HG02852 (cell line): ENCODE measurements around the gene CFAP54.

Source experiments
- ATAC-seq: cut with Tn5 transposase; IDR thresholded peaks from one replicate; pipeline ENCODE4 v1.9.1; 2021; ENCODE audit warnings: mild to moderate bottlenecking, moderate library complexity; ENCODE audit not compliant: unreplicated experiment

CFAP54 gene

DNA sequence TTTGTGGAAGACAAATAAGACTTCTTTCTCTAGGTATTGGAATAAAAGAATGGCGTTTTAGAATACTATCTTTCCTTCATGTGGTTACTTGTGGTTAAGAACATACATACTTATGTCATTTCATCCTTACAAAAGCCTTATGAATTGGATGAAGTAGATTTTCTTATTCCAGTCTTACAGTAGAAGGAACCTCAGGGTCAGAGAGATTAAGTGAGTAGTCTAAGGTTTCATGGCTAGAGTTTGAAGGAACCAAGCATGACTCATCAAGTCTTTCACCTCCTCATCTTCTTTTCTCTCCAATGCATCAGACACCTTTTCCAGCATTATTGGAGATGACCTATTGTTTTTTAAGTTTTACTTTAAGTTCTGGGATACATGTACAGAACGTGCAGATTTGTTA lies 324.8 kb downstream of the CFAP54 start:
- ATAC-seq = no peak

DNA sequence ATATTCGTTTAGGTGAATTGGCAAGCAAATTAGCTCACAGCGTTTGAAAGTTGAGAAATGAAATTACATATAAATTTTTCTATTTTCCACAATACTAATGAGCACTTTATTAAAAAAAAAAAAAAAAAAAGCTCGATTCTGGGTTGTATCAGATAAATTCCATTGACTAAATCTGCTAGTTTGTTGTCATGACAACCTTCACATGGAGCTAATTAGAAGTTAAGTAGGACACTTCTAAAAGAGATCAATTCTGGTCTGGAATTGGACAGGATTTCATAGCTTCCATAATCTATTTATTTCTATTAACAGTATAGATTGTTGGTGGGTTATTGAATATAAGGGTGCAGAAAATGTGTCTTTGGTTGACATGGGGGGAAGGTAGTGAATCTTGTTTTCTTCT lies 332.2 kb downstream of the CFAP54 start:
- no peak for ATAC-seq

DNA sequence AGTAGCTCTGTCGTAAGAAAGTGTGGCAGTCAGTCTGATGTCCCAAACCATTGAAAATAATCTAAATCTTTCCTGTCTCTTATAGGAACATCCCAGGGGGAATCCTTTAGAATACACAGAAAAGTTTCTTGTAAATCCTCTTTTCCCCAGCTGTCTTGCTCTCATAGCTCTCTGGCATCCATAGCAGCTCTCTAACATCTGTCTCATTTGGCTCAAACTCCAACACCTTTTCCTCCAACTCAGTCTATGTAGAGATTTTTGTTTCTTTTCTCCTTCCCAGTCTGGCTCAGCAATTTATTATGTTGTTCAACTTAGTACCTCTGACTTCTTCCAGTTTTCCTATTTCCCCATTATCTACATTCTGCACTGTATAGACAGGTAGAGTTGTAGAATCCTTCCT lies 333.3 kb downstream of the CFAP54 start:
- no peak for ATAC-seq

DNA sequence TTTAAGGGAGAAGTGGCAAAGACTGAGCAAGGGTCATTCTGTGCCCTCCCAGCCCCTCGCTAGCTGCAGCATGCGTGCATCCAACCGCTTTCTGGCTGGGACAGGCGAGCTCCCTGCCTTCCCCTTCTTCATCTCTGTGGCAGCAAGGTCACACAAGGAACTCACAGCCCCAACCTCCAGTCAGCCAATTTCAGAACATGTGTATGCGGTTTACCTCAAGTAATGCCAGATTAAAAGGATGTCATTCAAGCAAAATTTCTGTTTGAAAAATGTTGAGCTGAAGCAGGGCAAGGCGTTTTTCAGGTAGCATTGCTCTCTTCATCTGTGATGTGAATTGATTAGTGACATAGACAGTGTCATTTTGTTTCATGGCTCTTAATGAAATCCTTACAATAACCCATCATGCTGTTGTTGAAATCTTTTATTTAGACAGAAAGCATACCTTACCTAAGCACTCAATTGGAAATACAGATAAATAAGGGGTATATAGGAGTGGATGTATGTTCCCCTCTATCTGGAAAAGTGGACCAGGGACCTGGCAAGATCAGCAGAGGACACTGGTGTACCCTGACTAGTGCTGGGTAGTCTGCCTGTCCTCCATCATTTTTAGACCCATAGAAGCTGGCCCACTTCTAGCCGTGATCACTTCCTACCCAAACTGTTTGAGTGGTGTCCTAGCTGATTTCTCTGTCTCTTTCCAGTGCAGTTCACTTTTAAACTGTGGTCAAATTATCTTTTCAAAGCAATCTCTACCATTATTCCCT lies 334.9 kb downstream of the CFAP54 start:
- ATAC-seq = no peak

DNA sequence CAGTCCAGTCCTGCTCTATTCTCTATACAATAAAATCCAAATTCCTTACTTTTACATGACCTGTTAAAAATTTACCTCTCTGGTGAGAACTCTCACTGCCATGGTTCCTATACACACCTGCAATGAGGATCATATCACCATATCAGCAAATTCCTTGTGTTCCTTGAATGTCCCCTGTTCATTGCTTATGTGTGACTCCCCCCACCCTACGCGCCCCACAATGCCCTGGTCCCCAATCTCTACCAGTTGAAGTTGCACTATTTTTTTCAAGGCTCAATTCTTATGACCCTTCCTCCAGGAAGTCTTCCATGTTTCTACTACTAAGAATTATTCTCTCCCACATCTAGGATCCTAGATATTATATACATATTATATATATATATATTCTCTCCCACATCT lies 335.5 kb downstream of the CFAP54 start:
- ATAC-seq = no peak

DNA sequence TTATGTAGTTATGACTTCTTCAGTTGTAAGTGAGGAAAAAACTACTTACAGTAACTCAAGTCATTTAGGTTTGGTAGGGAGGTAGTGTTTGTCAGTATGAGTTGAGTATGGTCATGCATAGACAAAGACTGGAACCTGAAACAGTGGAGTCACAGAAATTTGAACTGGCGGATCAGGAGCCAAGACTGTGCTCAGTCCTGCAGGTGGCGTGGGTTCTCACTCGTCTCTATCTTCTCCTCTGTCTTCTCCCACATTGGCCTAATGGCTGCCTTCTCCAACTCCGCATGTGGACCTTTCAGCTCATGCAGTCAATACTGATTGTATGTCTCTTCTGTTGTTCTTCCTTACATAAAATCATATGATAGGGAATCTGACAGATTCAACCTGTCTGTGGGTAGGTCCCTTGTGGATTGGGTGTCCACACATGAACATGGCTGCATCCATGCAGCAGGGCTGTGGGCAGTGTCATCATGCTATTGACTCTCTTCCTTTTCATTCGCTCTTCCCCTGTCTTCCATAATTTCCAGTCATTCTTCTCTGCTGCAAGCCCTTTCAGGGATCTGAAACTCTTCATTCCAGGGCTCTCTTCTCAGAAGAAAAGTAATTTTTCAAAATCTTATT lies 338.9 kb downstream of the CFAP54 start:
- ATAC-seq = no peak

DNA sequence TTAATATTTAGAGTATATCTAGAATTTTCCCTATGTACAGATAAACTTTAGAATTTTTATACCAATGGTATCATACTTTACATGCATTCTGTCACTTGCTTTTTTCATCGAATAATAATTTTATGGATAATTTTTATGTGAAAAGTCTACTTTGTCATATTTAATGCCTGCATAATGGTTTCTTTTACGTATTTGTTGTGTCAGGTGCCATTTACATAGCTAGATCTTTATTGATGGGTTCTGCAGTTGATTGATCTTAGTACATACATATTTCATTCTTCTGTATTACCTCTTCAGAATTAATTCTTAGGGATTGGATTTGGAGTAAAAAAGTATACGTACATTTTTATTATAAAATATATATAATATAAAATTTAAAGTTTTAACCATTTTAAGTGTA lies 340.0 kb downstream of the CFAP54 start:
- no peak for ATAC-seq

DNA sequence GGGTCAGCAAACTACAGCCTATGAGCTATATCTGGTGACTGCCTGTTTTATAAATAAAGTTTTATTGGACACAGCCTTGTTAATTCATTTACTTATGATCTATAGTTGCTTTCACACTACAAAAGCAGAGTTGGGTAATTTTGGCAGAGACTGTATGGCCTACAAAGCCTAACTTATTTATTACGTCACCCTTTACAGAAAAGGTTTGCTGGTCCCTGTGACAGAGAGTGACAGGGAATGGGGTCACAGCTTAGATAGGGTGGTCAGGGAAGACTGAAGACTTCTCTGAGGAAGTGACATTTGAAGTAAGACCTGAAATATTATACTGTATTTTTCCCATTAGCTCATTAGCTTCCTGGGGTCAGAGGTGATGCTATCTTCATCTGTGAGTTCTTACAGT lies 342.0 kb downstream of the CFAP54 start:
- no peak for ATAC-seq

DNA sequence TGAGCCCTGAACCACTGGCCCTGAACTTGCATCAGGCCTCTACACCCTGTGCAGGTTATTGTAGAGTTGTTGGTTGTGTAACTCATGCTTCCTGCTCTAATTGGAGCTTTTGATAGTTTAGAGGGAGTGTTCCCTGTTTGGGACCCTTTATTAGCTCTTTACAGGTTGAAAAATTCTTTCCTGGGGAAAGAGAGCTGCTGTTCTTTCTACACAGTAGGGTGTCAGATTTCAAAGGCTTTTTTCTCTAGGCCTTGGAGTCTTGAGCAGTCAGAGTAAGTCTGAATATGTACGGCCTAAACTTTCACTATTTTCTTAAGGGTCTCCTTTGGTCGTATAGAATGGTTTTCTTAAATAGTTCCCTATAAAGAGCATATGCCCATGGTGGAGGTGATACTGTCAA lies 356.9 kb downstream of the CFAP54 start:
- ATAC-seq = no peak

DNA sequence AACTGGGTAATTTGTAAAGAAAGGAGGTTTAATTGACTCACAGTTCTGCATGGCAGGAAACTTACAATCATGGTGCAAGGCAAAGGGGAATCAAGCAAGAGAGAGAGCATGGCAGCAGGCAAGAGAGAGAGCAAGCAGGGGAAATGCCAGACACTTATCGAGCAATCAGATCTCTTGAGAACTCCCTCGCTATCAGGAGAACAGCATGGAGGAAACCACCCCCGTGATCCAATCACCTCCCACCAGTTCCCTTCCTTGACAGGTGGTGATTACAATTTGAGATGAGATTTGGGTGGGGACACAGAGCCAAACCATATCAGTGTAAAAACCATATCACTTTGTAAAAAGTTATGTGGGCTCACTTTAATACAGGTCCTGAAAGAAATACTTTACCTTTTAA lies 361.3 kb downstream of the CFAP54 start:
- ATAC-seq = no peak

DNA sequence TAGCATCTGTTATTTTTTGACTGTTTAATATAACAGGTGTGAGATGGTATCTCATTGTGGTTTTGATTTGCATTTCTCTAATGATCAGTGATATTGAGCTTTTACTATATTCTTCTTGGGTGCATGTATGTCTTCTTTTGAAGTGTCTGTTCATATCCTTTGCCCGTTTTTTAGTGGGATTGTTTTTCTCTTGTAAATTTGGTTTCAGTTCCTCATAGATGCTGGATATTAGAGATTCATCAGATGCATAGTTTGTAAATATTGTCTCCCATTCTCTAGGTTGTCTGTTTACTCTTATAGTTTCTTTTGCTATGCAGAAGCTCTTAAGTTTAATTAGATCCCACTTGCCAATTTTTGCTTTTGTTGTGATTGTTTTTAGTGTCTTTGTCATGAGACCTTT lies 368.8 kb downstream of the CFAP54 start:
- ATAC-seq = no peak

DNA sequence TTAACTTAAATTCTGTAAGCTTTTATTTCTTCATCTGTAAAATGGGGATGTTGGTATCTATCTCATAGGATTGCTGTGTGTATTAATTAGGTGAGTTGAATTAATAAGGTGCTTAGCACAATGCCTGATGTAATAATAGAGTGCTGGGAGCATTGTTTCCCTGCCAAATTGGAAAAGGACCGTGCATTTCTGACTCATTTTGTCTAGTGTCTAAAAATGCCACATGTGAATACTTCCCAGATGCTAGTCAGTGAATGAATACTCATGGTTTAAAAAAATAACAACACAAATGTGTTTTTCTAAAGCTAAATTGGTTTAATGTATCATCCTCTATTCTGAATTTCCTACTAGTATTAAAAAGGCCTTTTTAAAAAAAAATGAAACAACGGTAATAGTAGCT lies 372.3 kb downstream of the CFAP54 start:
- no peak for ATAC-seq

DNA sequence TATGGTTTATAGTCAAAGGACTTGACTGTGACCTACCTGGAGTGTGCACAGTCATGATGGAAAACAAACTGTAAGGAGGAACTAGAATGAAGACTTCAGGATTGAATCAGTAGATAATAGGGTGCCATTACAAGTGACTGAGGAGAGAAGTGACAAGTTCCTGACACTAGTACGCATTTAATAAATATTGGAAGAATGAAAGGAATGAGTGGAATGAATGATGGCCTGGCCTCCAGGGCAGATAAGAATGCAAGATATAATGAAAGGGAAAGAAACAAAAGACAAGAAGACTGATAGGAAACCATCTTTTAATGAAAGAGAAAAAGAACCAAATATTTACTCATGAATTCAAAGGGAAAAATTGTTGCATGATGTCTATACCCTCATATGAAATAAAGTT lies 372.9 kb downstream of the CFAP54 start:
- ATAC-seq = no peak

DNA sequence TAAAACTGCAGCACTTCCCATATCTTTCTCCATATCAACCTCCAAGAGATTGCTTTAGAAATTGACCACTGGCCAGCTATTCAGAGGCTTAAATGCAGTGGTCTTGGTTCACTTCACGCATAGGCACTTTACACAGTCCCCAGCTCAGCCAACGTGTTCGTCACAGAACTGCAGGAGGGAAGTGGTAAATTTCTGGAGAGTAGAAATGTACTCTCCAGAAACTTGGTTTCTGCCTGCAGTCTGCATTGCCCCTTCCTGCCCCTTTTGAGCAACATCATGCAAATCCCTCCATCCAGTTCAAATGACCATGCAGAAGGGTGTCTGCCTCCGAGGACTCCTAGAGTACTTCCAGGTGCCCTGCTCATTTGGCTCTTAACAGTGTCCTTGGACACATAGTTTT lies 375.0 kb downstream of the CFAP54 start:
- no peak for ATAC-seq

DNA sequence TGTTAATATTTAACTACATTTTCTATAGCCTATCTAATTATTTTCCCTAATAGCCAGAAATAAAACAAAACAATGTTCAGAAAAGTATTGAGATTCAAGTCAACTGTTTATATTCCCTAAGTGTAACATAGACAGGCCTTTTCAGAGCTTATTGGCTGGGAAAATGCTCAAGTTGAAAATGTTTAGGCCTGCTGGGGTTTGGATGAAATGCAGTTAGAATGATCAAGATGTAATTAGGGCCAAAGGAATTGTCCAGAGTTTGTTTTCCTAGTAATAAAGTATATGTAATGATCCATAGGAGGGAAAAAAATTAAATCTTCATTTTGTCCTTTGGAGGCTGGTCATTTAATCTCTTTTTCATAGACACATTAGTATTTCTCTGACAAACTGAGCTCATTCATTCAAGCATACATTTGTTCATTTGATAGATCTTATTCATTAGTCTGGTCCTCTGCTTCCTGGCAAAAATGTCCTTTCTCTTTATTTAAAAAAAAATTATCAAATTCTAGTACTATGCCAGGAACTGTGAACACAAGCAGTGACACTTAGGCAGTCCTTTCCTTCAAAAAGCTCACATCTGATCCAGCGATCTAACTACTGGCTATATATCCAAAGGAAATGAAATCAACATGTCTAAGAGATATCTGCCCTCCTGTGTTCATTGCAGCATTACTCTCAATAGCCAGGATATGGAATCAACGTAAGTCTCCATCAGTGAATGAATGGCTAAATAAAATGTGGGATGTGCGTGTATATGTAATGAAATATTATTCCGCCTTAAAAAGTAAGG lies 377.6 kb downstream of the CFAP54 start:
- ATAC-seq = no peak

DNA sequence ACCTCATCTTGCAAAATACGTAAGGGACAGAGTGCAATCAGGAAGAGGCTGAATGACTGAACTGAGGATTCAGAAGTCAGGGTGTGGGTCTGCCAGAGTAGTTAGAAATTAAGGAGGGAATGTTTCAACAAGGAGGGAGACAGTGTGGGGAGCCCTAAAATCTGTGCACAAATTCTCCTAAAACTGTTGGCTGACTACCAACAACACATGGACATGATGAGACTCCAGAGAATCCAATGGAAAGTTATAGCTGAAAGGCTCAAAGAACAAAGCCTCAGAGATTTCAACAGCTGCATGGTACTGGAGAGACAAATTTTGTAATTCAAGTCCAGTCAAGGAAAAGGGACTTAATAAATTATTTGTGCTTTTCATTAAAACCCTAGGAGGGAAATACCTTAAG lies 381.6 kb downstream of the CFAP54 start:
- no peak for ATAC-seq

DNA sequence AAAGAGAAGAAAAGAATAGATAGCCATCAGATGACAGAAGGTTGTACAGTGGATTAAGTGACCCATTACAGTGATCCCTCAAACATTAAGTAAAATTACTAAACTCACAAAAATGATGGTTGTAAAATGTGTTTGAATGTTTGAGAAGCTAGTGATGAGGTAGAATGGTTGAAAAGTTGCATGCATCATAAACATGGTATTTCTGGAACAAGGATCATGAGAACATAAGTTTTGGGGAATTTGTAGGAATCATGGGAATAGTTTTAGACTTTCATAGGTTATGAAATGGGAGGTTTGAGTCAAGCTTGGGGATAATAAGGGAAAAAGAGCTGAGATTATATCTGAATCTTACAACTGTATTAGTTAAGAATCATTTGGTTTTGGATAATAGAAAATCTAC lies 383.6 kb downstream of the CFAP54 start:
- ATAC-seq = no peak

DNA sequence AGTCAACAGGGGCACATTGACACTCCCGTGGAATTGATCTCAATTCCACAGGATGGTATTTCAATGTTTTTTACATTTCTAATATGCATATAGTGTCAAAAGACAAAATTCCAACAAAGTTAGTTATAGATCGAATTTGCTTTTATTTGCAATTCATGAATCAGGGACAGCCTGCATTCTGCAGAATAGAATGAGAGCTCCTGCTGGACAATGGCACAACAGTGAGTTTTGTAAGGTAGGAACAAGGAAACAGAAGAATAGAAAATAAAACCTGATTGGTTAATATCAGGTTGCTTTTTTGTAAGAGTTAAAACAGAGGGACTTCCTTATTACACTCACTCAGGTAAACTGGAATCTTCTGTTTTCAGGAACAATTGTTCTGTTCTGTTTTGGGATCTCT lies 384.8 kb downstream of the CFAP54 start:
- no peak for ATAC-seq

DNA sequence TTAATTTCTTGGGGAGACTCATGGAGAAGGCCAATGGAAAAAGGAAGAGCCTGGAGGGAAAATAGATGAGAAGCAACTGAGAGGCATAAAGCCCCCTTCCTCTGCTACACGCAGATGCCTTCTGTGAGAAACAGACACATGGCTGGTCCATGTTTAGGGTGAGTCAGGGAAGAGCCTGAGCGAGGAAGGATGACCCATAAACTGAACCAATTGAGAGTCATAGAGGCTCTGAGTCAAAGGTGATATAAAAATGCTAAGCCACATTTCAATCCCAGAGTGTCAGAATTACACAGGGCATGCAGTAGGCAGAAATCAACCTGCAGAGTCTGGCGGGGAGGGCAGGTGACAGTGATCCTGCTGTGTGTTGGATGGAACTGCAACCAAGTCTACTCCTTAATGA lies 387.6 kb downstream of the CFAP54 start:
- ATAC-seq = no peak

DNA sequence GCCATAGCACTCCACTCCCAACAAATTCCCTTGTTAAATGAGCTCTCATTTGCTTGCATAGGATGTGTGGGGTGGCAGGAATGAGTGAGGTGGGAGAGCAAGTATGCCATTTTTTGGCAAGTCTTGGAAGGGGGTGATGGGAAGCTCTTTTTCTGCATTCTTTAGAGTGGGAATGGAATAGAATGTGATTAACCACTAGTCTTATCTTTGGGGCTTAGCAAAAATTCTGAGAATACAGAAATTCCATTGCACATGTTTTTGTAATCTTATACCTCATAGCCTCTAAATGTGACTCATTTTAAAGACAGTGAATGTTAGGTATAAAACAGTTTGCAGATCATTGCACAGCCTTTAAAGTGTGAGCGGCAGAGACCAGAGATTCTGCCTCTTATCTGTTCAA lies 389.3 kb downstream of the CFAP54 start:
- ATAC-seq = no peak

DNA sequence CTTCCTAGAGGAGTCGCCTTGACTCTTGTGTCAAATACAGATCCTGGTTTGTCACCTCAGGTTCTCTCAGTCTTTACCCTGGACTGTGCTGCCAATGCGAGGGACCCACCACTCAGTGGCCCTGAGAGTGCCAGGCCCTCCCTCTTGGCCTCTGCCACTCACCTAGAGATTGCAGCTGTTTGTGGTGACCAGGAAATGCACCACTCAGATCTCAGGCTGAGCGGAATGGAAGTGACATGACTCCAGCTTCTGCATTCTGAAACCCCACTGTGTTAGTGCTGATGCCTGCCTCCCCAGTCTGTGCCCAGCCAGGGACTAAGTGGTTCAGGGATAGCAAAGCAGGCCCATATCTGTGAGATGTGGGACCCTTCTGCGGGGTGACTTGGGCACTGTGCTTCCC lies 389.9 kb downstream of the CFAP54 start:
- ATAC-seq = no peak

DNA sequence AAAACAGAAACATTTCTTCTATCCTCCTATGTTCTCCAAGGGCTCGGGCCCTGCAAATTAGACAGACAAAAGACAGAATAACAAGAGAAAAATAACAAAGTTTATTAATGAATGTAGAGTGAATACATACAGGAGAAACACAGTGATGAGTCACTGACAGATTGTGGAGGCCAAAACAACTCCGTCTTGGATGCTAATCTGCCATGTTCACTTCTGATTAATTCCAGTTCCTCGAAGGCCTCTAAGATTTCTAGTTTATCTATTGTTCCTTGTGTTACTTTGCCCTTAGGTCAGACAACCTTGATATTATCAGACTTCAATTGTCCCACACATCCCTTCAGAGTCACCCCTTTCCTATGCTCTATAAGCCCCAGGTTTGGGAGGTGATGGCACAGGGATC lies 390.8 kb downstream of the CFAP54 start:
- ATAC-seq = no peak
